Forelimb muscle (tissue), 1 donor: ENCODE results near the gene GRM7. TPM values are rescaled to one million over a fixed set of nuclear protein-coding genes. Genes with fewer than 3 reads are reported as not detected.

Experiments
- DNase-seq: peaks from one replicate; pipeline ENCODE4 v3.0.0-alpha.2; 2013; ENCODE audit warnings: low read depth
- polyA plus RNA-seq: library from polyadenylated mRNA; unstranded; fragments of 120-200 nt; gene quantifications from one replicate; pipeline ENCODE4 v1.2.1, GENCODE V29; 2013; ENCODE audit not compliant: insufficient read length

The GRM7 gene
- polyA plus RNA-seq, 1 donor = not detected

- DNase-seq = no peak
Measured at GRCh38 chr3:7498715-7499114, 637.8 kb downstream of the GRM7 start.

- no peak for DNase-seq
Measured at GRCh38 chr3:7503431-7503830, 642.5 kb downstream of the GRM7 start.

- no peak for DNase-seq
Measured at GRCh38 chr3:7504886-7505775, 644.2 kb downstream of the GRM7 start.

- no peak for DNase-seq
Measured at GRCh38 chr3:7506606-7507180, 645.8 kb downstream of the GRM7 start.

GRCh38 chr3:7508821-7509220 is 647.9 kb downstream of the GRM7 start:
- DNase-seq = no peak

- no peak for DNase-seq
Measured at GRCh38 chr3:7512048-7512447, 651.1 kb downstream of the GRM7 start.

- no peak for DNase-seq
Measured at GRCh38 chr3:7518026-7518425, 657.1 kb downstream of the GRM7 start.

GRCh38 chr3:7518456-7518855 is 657.5 kb downstream of the GRM7 start:
- DNase-seq = no peak

- no peak for DNase-seq
Measured at GRCh38 chr3:7520059-7520458, 659.1 kb downstream of the GRM7 start.

GRCh38 chr3:7520593-7520992 is 659.7 kb downstream of the GRM7 start:
- no peak for DNase-seq

- no peak for DNase-seq
Measured at GRCh38 chr3:7536510-7536909, 675.6 kb downstream of the GRM7 start.

- DNase-seq = no peak
Measured at GRCh38 chr3:7536921-7537320, 676.0 kb downstream of the GRM7 start.

GRCh38 chr3:7543294-7543880 is 682.5 kb downstream of the GRM7 start:
- DNase-seq = no peak

GRCh38 chr3:7545334-7545733 is 684.4 kb downstream of the GRM7 start:
- no peak for DNase-seq

GRCh38 chr3:7546253-7546652 is 685.3 kb downstream of the GRM7 start:
- no peak for DNase-seq

- no peak for DNase-seq
Measured at GRCh38 chr3:7547826-7548225, 686.9 kb downstream of the GRM7 start.

- DNase-seq = no peak
Measured at GRCh38 chr3:7562892-7563291, 702.0 kb downstream of the GRM7 start.

GRCh38 chr3:7565574-7565973 is 704.7 kb downstream of the GRM7 start:
- DNase-seq = no peak

GRCh38 chr3:7567160-7567559 is 706.2 kb downstream of the GRM7 start:
- no peak for DNase-seq

GRCh38 chr3:7568526-7569184 is 707.7 kb downstream of the GRM7 start:
- DNase-seq = no peak

- no peak for DNase-seq
Measured at GRCh38 chr3:7573330-7573729, 712.4 kb downstream of the GRM7 start.

GRCh38 chr3:7574435-7574834 is 713.5 kb downstream of the GRM7 start:
- no peak for DNase-seq
